HG03097 (cell line): ENCODE data around the gene CD79A.

Source experiments
- ATAC-seq: cut with Tn5 transposase; IDR thresholded peaks from one replicate; pipeline ENCODE4 v1.9.1; 2021; ENCODE audit not compliant: unreplicated experiment, low FRiP score

Gene CD79A

DNA sequence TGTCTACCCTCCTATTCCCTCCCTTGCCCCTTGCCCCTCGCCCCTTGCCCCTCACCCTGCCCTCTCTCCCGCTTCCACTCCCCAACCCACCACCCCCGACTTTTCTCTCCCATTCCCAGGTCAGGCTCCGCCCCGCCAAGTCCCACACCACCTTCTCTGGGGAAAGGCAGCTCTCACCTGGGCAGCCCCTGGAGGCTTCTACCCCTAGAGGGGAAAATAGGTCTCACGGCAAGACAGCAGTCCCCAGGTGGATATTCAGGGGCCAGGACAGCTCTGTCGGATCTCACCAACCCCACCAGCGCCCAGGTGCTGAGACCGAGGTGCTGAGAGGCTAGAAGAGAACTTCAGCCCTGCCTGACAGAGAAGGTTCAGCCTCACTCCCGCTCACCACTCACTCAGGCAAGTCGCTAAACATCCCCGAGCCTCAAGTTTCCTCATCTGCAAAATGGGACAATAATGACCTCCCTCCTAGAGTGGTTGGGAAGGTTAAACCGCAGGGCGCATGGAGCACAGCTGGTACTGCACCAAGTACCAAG, 52.5 kb downstream of the CD79A start:
- ATAC-seq = no peak

GRCh38 chr19:41930322-41930722, 53.2 kb downstream of the CD79A start:
- no peak for ATAC-seq
